ENCODE measurements around the gene DYNLT4. TPM values are rescaled to one million over a fixed set of nuclear protein-coding genes. Genes with fewer than 3 reads are reported as not detected.
"Not testable (repeated sequence)": the region's sequence is repeated elsewhere in the genome, so short reads cannot be mapped to it uniquely, and the experiment has no call there.

Gene DYNLT4, protein sequence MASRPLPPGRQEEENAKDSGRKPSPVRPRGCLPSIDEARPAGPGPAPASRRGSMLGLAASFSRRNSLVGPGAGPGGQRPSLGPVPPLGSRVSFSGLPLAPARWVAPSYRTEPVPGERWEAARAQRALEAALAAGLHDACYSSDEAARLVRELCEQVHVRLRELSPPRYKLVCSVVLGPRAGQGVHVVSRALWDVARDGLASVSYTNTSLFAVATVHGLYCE
- total RNA-seq (2014; rRNA removed; shearing (Covaris generic)) = 3.4 and 10.4 TPM in 2 replicates

DNA sequence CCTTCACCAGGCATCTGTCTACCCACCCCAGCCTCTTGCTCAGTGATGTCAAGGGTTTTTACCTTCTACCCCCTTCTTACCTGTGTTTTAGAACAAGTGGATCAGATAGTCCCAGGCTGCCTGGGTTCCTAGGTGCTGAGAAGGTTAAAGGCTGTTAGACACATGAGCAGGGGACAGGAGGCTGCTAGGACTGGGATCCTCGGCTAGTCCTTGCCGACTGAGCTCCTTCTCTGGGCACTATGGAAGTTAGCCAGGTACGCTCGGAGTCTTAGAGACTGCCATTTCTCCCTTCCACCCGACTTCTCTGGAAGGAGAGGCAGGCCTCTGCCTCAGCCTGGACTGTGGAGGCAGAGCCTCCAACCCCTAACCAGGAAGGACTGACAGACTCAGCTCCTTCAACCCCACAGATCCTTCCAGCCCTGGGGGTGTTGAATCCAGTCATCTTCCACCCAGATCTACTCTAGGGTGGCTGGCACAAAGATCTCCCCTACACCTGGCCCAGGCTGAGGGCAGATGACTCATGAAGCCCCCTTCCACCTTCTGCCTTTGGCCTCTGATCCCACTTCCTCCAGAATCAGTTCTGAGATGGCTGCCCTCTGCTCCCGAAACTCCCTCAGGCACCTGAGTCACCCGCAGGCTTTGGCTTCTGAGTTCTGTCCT, at the start of gene DYNLT4:
DYNLT4 (minus strand) TSS at position 648 of the 660 bp plus-strand sequence. CDS start 683 bp downstream, outside the sequence.
- DNase-seq (ENCODE audit: low spot score) = no peak

- DNase-seq (ENCODE audit: low spot score) = no peak
These were observed 48.6 kb upstream of the DYNLT4 start for GRCh38 chr1:44855742-44856141.

DNA sequence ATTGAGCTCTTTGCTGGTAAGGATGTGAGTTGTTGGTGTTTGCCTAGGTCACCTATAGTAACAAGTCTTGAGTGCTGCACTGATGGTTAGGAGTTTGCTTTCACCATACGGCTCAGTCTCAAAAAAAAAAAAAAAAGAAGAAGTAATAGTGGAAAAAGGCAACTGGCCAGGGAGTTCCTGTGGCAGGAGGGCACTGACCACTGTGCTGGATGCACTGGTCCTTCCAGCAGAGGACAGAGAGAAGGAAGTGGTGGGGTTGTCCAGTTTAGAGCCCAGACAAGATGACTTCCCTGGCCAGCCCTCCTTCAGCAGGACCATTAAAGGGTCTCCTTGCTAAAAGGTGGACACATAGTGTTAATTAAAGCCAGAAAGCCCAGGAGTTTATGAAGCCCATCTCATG, 47.8 kb upstream of the DYNLT4 start:
- DNase-seq (ENCODE audit: low spot score) = no peak

DNA sequence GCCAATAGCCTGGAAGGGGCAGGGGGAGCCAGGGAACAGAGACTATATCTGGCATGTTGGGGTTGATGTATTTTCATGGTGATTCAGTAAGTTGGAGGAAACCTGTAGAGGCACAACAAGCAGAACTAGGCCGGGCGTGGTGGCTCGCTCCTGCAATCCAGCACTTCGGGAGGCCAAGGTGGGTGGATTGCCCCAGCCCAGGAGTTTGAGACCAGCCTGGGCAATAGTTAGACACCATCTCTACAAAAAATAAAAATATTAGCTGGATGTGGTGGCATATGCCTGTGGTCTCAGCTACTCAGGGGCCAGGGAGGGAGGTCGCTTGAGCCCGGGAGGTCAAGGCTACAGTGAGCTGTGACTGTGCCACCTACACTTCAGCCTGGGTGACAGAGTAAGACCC, 46.0 kb upstream of the DYNLT4 start:
- DNase-seq (ENCODE audit: low spot score) = no peak

GRCh38 chr1:44851308-44851707, 44.2 kb upstream of the DYNLT4 start:
- DNase-seq (ENCODE audit: low spot score) = no peak

GRCh38 chr1:44849575-44850132, 42.5 kb upstream of the DYNLT4 start:
- no peak for DNase-seq (ENCODE audit: low spot score)

DNA sequence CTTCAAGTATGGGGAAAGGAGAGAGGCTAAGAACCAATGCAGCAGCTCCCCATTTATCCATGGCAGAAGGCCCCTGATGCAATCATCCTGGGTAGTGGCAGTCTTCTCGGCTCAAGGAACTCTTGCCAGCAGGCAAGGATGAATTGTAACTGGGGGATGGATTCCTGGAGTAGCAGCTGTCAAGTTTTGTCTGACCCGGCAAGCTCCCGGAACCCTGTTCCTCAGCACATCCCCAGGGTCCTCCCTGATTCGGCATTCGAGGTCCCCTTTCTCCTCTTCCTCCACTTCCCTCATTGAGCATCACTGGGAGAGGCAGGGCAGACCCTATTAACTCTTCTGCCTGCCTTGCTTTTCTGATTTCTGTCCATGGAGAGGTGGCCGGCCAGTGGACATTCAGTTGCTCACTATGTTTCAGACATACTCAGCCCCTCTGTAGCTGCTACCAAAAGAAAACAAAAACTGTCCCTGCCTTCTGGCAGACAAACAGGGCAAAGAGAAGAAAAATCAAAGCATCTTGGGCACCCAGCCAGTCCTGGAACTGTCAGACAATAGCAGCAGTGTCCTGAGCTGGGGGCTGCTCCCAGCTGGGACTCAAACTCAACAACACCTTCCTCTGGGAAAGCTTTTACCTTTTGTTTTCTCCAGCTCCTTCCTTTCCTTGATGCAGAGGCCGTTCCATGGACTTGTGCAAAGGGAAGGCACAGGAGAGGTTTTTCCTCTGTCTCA, 41.5 kb upstream of the DYNLT4 start:
- DNase-seq (ENCODE audit: low spot score) = no peak

DNA sequence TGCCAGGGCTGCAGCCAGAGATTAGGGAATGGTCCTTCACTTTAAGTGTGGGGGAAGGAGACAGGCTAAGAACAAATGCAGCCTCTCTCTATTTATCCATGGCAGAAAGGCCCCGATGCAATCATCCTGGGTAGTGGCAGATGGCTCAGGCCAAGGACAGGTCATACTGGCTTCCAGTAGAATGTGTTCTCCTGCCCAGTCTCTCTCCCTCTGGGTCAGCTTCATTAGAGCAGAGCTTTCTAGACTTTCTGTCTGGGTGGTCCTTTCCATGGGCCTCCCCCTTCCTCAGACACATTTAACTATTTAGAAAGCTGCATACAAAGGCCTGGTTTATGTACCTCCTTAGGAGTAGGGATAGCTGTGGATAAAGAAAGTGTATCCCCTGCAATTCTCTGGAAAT, 40.7 kb upstream of the DYNLT4 start:
- DNase-seq (ENCODE audit: low spot score) = no peak

GRCh38 chr1:44846985-44847384, 39.8 kb upstream of the DYNLT4 start:
- no peak for DNase-seq (ENCODE audit: low spot score)

DNA sequence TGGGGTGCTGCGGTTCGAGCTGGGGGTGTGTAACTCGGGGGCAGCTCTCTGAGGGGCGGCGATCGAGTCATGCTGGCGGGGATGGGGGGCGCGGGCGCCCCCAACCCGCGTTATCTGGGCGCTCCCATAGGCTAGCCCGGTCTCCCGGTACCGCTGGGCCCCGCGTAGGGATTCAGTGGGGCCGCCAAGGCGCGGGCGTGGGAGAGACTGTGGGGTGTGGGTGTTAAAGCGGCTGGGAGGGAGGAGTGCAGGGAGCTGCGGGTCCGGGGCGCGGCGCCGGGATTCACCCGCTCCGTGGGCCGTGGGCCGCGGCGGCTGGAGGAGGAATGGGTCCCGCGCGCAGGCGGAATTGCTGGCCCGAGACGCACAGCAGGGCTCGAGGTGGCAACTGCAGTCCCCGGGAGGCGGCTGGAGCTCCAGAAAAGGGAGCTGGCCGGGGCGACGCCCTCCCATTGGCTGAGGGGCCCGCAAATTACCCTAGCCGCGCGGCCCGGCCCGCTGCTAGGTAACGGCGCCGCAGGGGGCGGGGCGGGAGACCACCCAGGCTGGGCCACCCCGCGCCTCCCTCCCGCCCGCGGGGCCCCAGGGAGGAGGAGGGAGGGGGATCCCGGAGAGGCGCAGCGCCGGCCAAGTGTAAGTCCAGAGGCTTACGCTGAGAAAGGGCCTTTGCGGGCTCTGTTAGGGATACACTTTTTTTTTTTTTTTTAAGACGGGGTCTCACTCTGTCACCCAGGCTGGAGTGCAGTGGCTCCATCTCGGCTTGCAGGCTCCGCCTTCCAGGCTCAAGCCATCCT, 35.9 kb upstream of the DYNLT4 start, which contains the start of gene PTCH2:
PTCH2 (minus strand) TSS at position 392 of the 794 bp plus-strand sequence; CDS start at position 71, 321 bp downstream.
- no peak for DNase-seq (ENCODE audit: low spot score)

DNA sequence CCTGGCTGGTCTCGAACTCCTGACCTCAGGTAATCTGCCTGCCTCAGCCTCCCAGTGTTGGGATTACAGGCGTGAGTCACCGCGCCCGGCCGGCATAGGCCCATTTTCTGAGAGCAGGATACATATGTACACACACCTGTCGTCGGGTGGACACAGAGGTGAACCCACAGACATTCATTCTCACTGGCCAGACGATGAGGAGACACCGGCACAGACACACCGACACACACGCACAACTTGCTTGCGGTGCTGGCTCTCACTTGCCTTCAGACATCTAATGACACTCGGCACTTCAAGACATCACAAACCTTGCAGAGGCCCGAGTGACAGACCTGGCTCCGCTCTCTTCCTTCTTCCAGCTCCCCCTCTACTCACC, 35.3 kb upstream of the DYNLT4 start:
- no peak for DNase-seq (ENCODE audit: low spot score)

DNA sequence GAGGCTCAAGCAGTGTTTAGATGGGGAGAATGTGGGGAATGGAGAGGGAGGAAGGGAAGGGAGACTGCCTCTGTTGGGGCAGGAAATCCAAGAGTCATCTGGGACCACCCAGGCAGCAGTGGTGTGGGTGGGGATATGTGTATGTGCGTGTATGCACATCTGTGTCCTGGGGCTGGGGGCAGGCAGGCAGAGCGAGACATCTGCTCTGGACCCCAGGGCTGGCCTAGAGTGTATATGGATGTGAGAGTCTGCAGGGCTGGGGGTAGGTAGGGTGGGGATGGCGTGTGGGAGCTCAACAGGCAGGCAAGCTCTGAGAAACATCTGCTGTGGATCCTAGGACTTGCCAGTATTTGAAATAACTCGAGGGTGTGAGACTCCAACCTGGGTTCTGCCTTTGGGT, 32.4 kb upstream of the DYNLT4 start:
- DNase-seq (ENCODE audit: low spot score) = no peak

- DNase-seq (ENCODE audit: low spot score) = not testable (repeated sequence)
These were observed 31.1 kb upstream of the DYNLT4 start for GRCh38 chr1:44838294-44838693.

- DNase-seq (ENCODE audit: low spot score) = peak; percentile 90
These were observed 28.9 kb upstream of the DYNLT4 start for GRCh38 chr1:44835738-44836675.

GRCh38 chr1:44834328-44834727, 27.2 kb upstream of the DYNLT4 start:
- no peak for DNase-seq (ENCODE audit: low spot score)

DNA sequence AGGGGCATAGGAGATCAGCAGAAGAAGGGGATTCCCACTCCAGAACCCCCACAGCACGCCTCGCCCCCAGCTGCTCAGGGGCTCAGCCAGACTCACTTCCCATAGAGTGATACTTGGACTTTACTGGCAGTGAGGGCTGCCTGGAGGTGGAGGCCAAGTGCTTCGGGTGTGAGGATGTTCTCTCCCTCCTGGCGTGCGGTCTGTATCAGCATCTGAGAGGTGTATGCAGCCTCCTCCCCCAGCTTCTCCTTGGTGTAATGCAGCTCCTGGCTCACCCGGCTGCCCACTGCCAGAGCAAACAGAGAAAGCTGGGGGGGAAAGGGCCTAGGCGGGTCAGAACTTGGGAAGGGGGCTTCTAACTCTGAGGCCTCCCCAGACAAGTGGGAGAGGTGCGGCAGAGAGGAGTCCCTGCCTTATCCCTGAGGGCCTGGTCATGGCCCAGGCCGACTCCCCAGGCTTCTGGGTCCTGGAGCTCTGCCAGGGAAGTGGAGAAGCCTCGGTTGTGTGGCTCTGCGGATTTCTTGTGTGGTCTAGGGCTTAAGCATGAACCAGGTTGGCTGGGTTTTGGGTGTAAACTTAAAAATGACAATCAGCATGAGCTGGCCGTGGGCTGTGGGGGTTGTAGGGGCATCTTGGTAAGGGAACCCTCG, 25.0 kb upstream of the DYNLT4 start:
- no peak for DNase-seq (ENCODE audit: low spot score)

GRCh38 chr1:44831516-44831915, 24.4 kb upstream of the DYNLT4 start:
- DNase-seq (ENCODE audit: low spot score) = no peak

- no peak for DNase-seq (ENCODE audit: low spot score)
These were observed 23.8 kb upstream of the DYNLT4 start for GRCh38 chr1:44830900-44831304.

DNA sequence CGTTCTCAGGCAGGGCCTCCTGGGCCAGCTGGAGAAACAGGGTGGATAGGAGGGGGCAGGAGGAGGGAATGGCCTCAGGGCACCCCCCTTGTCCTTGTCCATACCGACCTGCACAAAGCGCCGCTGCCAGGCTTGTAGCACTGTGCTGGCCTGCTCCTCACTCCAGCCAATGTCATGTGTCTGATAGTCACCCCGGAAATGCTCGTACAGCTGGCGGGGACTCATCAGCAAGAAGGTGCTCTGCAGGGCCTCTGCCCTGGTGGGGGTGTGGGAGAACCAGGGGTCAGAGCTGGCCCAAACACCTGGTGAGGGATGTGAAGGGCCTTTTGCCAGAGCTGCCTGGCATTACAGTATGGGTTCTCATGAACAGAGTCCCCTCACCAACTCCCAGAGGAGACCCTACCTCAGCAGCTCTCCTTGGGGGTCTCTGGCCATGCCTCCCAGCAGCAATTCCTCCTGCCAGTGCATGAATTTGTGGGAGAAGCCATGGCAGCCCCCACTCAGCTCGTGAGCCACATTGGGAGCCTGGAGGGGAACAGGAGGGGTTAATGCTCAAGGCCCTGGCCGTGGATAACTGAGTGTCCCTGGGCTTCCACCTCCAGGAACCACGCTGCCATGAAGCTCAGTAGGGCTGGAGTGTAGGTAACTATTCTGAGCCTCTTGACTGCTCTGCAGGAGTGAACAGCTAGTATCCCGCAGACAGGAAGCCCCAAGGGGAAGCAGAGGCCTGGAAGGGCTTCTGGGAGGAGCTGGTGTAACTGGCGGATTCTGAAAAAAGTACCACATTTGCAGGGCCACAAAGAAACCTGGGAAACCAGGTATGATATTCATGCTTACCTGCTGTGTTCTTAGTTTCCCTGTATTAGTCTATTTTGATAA, 22.6 kb upstream of the DYNLT4 start:
- no peak for DNase-seq (ENCODE audit: low spot score)
